Activated CD4-positive, alpha-beta T cell treated with anti-CD3 and anti-CD28 coated beads, Interleukin-2, amount 50 U/mL, for 4 hours (primary cell): ENCODE results near the gene ANKLE2.
"Not testable (repeated sequence)": the region's sequence is repeated elsewhere in the genome, so short reads cannot be mapped to it uniquely, and the experiment has no call there.

Source experiments
- DNase-seq, 2 experiments: peaks; one replicate each; pipeline ENCODE4 v3.0.0-alpha.2; 2020

Gene ANKLE2

GRCh38 chr12:132718644-132719043 is 43.0 kb downstream of the ANKLE2 start:
- no peak for DNase-seq

GRCh38 chr12:132717531-132718387 is 43.9 kb downstream of the ANKLE2 start:
- DNase-seq: no peak

GRCh38 chr12:132717011-132717410 is 44.6 kb downstream of the ANKLE2 start:
- no peak for DNase-seq

- DNase-seq: no peak
These were observed 45.3 kb downstream of the ANKLE2 start for GRCh38 chr12:132716356-132716755.

GRCh38 chr12:132715874-132716273 is 45.8 kb downstream of the ANKLE2 start:
- no peak for DNase-seq

- no peak for DNase-seq
These were observed 48.5 kb downstream of the ANKLE2 start for GRCh38 chr12:132713123-132713522.

GRCh38 chr12:132711080-132711843 is 50.4 kb downstream of the ANKLE2 start:
- DNase-seq: peak in 1 of 2 experiments; percentile 7

- peak; percentile 87 to 91 for DNase-seq
These were observed 51.1 kb downstream of the ANKLE2 start, which contains the start of gene PGAM5 for GRCh38 chr12:132710405-132711079. Gene PGAM5, plus strand, starts transcription at chr12:132710842. Its CDS starts 35 bp downstream, at chr12:132710877.

GRCh38 chr12:132710043-132710404 is 51.6 kb downstream of the ANKLE2 start:
- no peak for DNase-seq

- DNase-seq: no peak
These were observed 53.5 kb downstream of the ANKLE2 start for GRCh38 chr12:132708150-132708549.

GRCh38 chr12:132707241-132707640 is 54.4 kb downstream of the ANKLE2 start:
- no peak for DNase-seq

- DNase-seq: no peak
These were observed 58.0 kb downstream of the ANKLE2 start for GRCh38 chr12:132703641-132704040.

- DNase-seq: no peak
These were observed 59.0 kb downstream of the ANKLE2 start for GRCh38 chr12:132702640-132703039.

GRCh38 chr12:132700212-132700822 is 61.3 kb downstream of the ANKLE2 start:
- DNase-seq: no peak

- no peak for DNase-seq
These were observed 63.3 kb downstream of the ANKLE2 start for GRCh38 chr12:132698341-132698740.

- DNase-seq: no peak
These were observed 66.2 kb downstream of the ANKLE2 start for GRCh38 chr12:132695431-132695830.

GRCh38 chr12:132694888-132695287 is 66.7 kb downstream of the ANKLE2 start:
- DNase-seq: not testable (repeated sequence)

GRCh38 chr12:132692030-132692429 is 69.6 kb downstream of the ANKLE2 start:
- DNase-seq: not testable (repeated sequence)

GRCh38 chr12:132690112-132690511 is 71.5 kb downstream of the ANKLE2 start:
- no peak for DNase-seq

GRCh38 chr12:132689227-132689626 is 72.4 kb downstream of the ANKLE2 start:
- DNase-seq: no peak

- DNase-seq: peak; percentile 91 to 94
These were observed 74.1 kb downstream of the ANKLE2 start, which contains the start of the genes POLE and PXMP2 for GRCh38 chr12:132687211-132688164. Gene POLE, minus strand, starts transcription at chr12:132687342. Its CDS starts 27 bp downstream, at chr12:132687315. Gene PXMP2, plus strand, starts transcription at chr12:132687587. Its CDS starts 84 bp downstream, at chr12:132687671.
